WTC11 (cell line): ENCODE measurements around the gene CD8A.

ENCODE experiments used
- NR3C1 ChIP-seq: sonication (generic); formaldehyde crosslinking; conservative IDR thresholded peaks from 2 replicates; pipeline ENCODE4 v1.8.1; 2023; ENCODE audit warnings: low read depth, mild to moderate bottlenecking, missing genetic modification reagents
- TEAD4 ChIP-seq: sonication (generic); formaldehyde crosslinking; IDR thresholded peaks from 2 replicates; pipeline ENCODE4 v1.8.0; 2022; ENCODE audit warnings: mild to moderate bottlenecking, missing genetic modification reagents
- ZNF416 ChIP-seq: fragments of 250-450 bp; sonication (Bioruptor Pico); IDR thresholded peaks from 2 replicates; pipeline ENCODE4 v1.9.0; 2021; ENCODE audit warnings: mild to moderate bottlenecking, inconsistent platforms
- TF ChIP-seq, protein P1 (sequence below): sonication (generic); formaldehyde crosslinking; IDR thresholded peaks from 2 replicates; pipeline ENCODE4 v1.8.0; 2022; ENCODE audit warnings: mild to moderate bottlenecking, missing genetic modification reagents
- TF ChIP-seq, protein P2 (sequence below): fragments of 200-600 bp; IDR thresholded peaks from 2 replicates; pipeline ENCODE4 v1.8.0; 2022; ENCODE audit warnings: antibody characterized with exemption
- TF ChIP-seq, protein P3 (sequence below): fragments of 250-450 bp; sonication (Bioruptor Pico); IDR thresholded peaks from 2 replicates; pipeline ENCODE4 v1.9.0; 2021; ENCODE audit warnings: moderate library complexity, mild to moderate bottlenecking, inconsistent platforms, borderline replicate concordance

DNA sequence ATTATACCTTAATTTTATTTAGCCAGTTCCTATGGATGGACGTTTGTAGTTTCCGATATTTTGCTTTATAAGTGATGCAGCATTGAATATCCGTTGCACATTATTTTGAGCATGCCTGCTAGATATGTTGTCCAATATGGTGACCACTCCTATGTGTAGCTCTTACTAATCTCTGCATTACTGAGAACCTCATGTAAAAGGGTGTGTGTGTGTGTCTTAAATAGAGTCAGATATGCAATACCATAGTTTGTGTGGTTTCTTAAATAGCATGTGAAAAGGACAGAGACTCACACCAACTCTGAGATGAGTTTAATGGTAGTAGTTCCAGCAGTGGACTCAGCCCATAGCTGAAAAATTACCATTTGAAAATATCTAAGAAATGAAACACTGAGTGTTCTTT is 32.3 kb downstream of the CD8A start:
- TF ChIP-seq TEAD4 (CRISPR knock-in tag) = no peak
- TF ChIP-seq, protein P1, sequence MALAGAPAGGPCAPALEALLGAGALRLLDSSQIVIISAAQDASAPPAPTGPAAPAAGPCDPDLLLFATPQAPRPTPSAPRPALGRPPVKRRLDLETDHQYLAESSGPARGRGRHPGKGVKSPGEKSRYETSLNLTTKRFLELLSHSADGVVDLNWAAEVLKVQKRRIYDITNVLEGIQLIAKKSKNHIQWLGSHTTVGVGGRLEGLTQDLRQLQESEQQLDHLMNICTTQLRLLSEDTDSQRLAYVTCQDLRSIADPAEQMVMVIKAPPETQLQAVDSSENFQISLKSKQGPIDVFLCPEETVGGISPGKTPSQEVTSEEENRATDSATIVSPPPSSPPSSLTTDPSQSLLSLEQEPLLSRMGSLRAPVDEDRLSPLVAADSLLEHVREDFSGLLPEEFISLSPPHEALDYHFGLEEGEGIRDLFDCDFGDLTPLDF = no peak
- TF ChIP-seq, protein P2, sequence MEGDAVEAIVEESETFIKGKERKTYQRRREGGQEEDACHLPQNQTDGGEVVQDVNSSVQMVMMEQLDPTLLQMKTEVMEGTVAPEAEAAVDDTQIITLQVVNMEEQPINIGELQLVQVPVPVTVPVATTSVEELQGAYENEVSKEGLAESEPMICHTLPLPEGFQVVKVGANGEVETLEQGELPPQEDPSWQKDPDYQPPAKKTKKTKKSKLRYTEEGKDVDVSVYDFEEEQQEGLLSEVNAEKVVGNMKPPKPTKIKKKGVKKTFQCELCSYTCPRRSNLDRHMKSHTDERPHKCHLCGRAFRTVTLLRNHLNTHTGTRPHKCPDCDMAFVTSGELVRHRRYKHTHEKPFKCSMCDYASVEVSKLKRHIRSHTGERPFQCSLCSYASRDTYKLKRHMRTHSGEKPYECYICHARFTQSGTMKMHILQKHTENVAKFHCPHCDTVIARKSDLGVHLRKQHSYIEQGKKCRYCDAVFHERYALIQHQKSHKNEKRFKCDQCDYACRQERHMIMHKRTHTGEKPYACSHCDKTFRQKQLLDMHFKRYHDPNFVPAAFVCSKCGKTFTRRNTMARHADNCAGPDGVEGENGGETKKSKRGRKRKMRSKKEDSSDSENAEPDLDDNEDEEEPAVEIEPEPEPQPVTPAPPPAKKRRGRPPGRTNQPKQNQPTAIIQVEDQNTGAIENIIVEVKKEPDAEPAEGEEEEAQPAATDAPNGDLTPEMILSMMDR = no peak
- TF ChIP-seq NR3C1 (CRISPR knock-in tag) = no peak
- TF ChIP-seq, protein P3, sequence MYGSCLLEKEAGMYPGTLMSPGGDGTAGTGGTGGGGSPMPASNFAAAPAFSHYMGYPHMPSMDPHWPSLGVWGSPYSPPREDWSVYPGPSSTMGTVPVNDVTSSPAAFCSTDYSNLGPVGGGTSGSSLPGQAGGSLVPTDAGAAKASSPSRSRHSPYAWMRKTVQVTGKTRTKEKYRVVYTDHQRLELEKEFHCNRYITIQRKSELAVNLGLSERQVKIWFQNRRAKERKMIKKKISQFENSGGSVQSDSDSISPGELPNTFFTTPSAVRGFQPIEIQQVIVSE (CRISPR knock-in tag) = no peak
- no peak for TF ChIP-seq ZNF416 (CRISPR knock-in tag)
